BE2C (cell line): ENCODE measurements around the gene HSDL1.

ENCODE experiments used
- DNase-seq: peaks from one replicate; pipeline ENCODE4 v3.0.0-alpha.2; 2020
- H3K27me3 ChIP-seq: fragments of 250-450 bp; sonication (Bioruptor Pico); 2 replicates; pipeline ENCODE4 v1.5.1; 2020; ENCODE audit warnings: mild to moderate bottlenecking
- H3K36me3 ChIP-seq: fragments of 250-450 bp; sonication (Bioruptor Pico); 2 replicates; pipeline ENCODE4 v1.5.1; 2020; ENCODE audit warnings: mild to moderate bottlenecking
- H3K4me1 ChIP-seq: fragments of 250-450 bp; sonication (Bioruptor Pico); 2 replicates; pipeline ENCODE4 v1.5.1; 2020
- H3K4me3 ChIP-seq: 2 replicates; pipeline ENCODE4 v1.5.1; 2011; ENCODE audit warnings: low read depth, low read length
- H3K9me3 ChIP-seq: fragments of 250-450 bp; sonication (Bioruptor Pico); 2 replicates; pipeline ENCODE4 v1.5.1; 2020
- CTCF ChIP-seq: IDR thresholded peaks from 2 replicates; pipeline ENCODE4 v1.5.1; 2012; ENCODE audit warnings: mild to moderate bottlenecking, low read depth, low read length

Gene HSDL1

DNA sequence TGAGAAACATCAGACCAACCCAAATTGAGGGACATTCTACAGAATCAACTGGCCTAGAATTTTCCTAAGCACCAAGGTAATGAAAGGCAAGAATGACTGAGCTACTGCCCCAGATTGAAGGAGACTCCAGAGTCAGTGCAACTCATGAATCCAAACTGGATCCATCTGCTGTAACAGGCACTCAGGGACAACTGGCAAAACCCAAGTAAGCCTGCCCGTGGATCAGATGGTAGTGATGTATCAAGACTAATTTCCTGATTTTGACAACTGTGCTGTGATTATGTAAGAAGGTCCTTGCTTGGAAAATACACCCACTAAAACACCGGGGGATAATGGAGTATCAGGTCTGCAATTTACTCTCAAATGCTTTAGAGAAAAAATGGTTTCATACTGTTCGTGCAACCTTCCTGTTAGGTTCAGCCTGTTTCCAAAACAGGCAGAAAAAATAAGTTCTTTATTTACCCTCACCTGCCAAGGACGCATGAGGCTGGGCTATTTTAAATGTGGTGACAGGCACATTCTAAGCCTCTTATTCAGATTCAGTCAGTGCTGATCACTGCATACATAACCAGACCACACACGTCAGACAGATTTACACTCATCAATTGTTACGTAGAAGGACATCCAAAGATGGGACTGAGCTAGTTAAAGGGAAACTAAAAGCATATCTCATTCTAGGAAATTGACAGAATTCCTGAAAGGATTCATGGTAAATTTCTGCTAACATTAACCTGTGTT lies 35.2 kb downstream of the HSDL1 start:
- TF ChIP-seq CTCF, result no peak

GRCh38 chr16:84107921-84108320 lies 37.1 kb downstream of the HSDL1 start:
- TF ChIP-seq CTCF, result no peak
- Histone ChIP-seq H3K27me3 (no peaks in the 10 kb centered on the region), H3K9me3 (no peaks in the 10 kb centered on the region), H3K36me3 (no peaks in the 10 kb centered on the region; the same call in 1 of the 2 replicates), H3K4me3 (no peak overlapping the region), H3K4me1 (no peaks in the 10 kb centered on the region)
- no peak for DNase-seq

More for the DNA sequence above, 35.2 kb downstream of the HSDL1 start:
- DNase-seq, result no peak
- H3K27me3 ChIP-seq, result no peaks in the 10 kb centered on the region
- H3K4me1 ChIP-seq, result no peaks in the 10 kb centered on the region
- H3K4me3 ChIP-seq, result no peak overlapping the region
- H3K9me3 ChIP-seq, result no peaks in the 10 kb centered on the region
- no peaks in the 10 kb centered on the region; the same call in 1 of the 2 replicates for H3K36me3 ChIP-seq

DNA sequence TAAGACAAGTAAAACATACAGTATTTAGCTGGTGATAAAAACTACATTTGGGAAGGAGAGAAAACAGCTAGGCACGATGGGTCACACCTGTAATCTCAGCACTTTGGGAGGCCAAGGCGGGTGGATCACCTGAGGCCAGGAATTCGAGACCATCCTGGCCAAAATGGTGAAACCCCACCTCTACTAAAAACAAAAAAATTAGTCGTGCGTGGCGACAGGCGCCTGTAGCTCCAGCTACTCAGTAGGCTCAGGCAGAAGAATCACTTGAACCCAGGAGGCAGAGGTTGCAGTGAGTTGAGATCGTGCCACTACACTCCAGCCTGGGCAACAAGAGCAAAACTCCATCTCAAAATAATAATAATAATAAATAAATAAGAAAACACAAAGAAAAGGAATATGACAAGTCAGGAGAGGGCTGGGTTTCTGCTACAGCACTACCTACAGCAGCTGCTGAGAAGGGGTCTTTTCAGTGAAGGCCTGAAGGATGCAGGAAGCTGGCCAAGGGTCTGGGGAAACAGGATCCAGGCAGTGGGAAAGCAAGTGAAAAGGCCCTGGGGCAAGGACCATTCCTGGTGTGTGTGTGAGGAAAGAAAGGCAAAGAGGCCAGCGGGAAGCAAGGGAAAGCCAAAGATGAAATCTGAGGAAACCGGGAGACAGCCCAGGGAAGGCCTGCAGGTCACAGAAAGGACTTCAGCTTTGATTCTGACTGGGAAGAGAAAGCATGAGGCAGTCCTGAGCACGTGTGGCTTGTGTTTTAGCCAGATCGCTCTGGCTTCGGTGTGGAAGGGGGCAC lies 38.8 kb downstream of the HSDL1 start:
- no peaks in the 10 kb centered on the region for H3K9me3 ChIP-seq
- no peak overlapping the region for H3K4me3 ChIP-seq
- H3K36me3 ChIP-seq, result no peaks in the 10 kb centered on the region; the same call in 1 of the 2 replicates

DNA sequence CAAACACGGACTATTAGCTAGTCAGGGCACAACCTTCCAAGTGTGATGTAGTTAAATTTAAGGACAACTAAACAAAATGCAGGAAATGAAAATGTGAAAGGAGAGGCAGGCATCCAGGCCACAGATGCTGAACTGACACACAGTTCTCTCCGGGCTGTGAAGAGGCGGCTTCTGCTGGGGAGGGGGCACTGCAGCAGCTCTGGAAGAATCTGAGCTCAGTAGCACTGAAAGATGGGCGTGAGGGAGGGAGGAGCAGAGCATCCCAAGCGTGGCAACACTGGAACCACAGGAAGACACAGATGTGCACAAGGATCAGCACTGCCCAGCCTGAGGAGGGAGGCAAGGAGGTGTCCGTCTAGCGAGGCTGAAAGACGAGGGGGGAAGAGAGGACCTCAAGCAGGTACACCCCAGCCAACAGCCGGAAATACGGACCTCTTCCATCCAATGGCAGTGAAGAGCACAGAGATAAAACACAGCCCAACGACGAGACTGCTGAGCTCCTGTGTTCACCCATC lies 39.6 kb downstream of the HSDL1 start:
- DNase-seq, result no peak
- no peak for TF ChIP-seq CTCF
- Histone ChIP-seq H3K27me3 (no peaks in the 10 kb centered on the region), H3K4me1 (no peaks in the 10 kb centered on the region), H3K9me3 (no peaks in the 10 kb centered on the region), H3K36me3 (no peaks in the 10 kb centered on the region), H3K4me3 (no peak overlapping the region)

More for the DNA sequence above, 38.8 kb downstream of the HSDL1 start:
- no peak for DNase-seq
- TF ChIP-seq CTCF, result no peak
- no peaks in the 10 kb centered on the region for H3K27me3 ChIP-seq
- no peaks in the 10 kb centered on the region for H3K4me1 ChIP-seq

DNA sequence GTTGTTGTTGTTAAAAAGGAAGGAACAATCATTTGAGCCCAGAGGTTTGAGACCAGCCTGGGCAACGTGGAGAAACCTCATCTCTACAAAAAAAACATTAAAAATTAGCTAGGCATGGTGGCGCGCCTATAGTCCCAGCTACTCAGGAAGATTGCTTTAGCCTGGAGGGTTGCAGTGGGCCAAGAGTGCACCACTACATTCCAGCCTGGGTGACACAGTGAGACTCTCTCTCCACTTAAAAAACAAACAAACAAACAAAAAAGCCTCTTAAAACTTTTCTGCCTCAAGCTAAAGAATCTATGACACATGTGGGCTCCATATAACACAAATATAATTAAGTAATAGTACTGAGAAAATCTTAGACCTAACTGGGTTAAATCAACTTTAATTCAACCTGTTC lies 40.7 kb downstream of the HSDL1 start:
- no peaks in the 10 kb centered on the region for H3K27me3 ChIP-seq
- no peaks in the 10 kb centered on the region for H3K36me3 ChIP-seq
- H3K4me3 ChIP-seq, result no peak overlapping the region
- no peak for DNase-seq
- no peaks in the 10 kb centered on the region for H3K9me3 ChIP-seq
- no peaks in the 10 kb centered on the region for H3K4me1 ChIP-seq
- TF ChIP-seq CTCF, result no peak
